Thyroid gland (tissue), 4 donors: ENCODE measurements around the gene RCAN2.

Source experiments
- POLR2A ChIP-seq, 2 donors: fragments of 450-650 bp; IDR thresholded peaks; one replicate each; pipeline ENCODE4 v1.6.1; 2017; ENCODE audit warnings: antibody characterized with exemption in 2 of 2, mild to moderate bottlenecking in 2 of 2, moderate library complexity in 1 of 2
- TF ChIP-seq, protein P1 (sequence below), 6 experiments: fragments of 200-600 bp in 3 of 6; fragments of 450-650 bp in 3 of 6; sonication (generic) in 3 of 6; IDR thresholded peaks; one replicate each; pipeline ENCODE4 v1.5.1; 2016 to 2019; ENCODE audit warnings: antibody characterized with exemption in 6 of 6, mild to moderate bottlenecking in 2 of 6, inconsistent platforms in 1 of 6, moderate library complexity in 1 of 6

DNA sequence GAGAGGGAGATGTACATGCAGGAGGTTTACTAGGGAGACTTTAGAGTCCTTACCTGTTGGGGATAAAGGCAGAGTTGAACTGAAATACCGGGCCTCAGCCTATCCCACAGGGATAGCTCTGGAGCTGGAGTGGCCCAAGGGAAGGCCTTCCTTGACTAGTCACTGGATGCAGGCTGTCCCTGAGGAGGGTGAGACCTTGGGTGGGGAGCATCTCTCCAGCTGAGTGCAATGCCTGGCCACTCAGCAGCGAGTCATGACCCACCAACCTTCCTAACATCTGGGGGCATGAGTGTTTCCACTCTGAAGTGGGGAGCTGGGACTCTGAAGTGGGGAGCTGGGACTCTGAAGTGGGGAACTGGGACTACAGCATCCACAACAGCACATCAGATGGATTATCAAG lies 274.4 kb downstream of the RCAN2 start:
- TF ChIP-seq, protein P1, sequence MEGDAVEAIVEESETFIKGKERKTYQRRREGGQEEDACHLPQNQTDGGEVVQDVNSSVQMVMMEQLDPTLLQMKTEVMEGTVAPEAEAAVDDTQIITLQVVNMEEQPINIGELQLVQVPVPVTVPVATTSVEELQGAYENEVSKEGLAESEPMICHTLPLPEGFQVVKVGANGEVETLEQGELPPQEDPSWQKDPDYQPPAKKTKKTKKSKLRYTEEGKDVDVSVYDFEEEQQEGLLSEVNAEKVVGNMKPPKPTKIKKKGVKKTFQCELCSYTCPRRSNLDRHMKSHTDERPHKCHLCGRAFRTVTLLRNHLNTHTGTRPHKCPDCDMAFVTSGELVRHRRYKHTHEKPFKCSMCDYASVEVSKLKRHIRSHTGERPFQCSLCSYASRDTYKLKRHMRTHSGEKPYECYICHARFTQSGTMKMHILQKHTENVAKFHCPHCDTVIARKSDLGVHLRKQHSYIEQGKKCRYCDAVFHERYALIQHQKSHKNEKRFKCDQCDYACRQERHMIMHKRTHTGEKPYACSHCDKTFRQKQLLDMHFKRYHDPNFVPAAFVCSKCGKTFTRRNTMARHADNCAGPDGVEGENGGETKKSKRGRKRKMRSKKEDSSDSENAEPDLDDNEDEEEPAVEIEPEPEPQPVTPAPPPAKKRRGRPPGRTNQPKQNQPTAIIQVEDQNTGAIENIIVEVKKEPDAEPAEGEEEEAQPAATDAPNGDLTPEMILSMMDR (IDR thresholded peaks at IDR 0.05), result no peak
- no peak for TF ChIP-seq POLR2A (IDR thresholded peaks at IDR 0.05)
